Measurements from ENCODE around the gene METTL1.

METTL1 gene

DNA sequence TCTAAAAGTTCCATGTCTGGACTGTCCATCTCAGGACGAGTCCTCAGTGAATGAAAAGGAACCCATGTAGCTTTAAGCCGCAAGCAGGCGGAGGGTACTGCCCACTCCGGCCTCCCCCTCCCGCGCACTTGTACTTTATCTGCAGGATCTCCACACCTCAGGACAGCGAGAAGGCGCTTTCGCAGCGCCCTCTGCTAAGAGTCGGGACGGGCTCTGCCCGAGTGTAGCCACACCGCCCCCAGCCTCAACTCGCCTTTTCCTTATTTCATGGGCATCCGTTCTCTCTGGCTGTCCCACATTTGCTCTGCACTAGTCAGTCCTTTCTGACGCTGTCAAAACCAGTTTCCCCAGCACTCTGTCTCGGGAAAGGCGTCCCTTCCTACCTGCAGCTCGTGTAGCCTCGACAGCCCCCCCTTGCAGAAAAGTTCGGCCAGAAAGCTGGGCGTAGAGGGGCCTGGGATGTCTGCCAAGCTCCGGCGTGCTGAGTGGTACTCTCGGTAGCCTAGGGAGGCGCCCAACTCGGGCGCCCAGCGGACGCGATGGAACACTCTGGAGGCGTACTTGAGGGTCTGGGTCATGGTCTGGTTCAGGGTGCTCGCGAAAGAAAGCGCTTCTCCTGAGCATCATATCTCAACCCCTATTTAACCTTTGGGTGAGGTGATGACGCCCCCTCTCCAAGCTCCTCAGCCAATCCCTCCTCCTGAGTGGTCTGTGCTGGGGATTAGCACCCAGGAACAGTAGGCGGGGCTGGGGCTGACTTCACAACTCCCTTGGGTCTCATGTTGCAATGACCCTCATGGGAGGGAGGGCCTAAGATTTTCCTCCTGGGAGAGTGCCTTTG, 5.2 kb downstream of the METTL1 start, which contains the start of gene CYP27B1:
Gene CYP27B1, minus strand, starts transcription at position 615 of the 841 bp plus-strand sequence. Its CDS starts 37 bp downstream, at position 578.
- DNase-seq, result peak; percentile 44

DNA sequence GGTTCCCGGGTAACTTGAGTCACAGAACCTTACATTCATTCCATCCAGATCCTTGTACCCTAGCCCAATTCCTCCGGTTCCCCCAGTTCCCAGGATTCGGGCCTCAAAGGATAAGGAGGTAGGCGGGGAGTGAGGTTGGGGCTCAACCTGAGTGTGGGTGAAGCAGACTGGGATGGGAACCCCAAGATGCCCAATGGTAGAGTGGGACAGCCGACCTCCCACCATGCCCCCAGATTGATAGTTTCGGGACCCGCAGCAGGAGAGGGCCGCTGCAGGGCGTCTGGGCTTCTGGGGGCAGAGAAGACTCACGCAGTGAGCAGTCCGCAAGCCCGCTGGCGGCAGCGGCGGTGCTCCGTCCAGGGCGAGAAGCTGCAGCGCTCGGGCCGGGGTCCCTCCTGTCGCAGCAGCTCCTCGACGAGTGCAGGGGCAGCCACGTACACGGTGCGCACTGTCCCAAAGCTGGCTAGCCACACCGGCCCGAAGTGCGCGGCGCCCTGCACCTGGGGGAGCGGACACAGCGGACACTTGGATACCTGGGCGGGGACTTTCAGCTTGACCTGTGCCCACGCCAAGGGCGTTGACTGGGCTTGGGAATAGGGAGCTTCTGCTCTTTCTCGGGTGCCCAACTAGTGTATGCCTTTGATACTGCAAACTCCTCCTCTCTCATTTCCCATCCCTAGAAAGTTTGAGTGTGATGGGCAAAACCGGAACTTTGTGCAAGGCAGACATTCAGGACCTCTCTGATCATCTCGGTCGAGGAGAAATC, 6.0 kb downstream of the METTL1 start:
- no peak for DNase-seq

DNA sequence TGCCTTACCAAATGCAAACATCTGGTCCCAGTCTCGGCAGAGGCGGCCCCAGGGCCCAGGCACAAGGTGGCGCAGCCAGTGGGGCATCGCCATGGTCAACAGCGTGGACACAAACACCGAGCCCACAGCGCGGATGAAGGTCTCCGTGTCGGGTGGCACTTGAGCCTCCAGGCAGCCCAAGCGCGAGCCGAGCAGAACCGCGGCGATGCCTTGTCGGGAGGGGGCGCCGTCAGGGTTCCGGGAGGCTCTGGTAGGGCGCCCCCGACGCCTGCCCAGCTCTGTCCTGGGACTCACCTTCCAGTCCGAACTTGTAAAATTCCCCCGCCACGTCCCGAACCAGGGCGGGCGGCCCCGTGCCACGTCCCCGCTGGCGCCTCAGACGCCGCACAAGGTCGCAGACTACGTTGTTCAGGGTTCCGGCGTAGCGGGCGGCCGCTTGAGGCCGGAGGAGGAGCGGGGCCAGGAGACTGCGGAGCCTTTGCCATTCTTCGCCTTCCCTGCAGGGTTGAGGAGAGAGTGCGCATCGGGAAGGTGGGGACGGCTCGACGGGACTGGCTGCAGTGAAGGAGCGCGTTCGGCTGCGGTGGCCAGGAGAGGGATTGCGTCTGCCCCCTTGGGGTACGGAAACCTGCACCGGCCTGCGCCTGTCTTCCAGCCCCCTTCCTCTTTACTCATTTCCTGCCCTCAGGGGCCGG, 6.8 kb downstream of the METTL1 start:
- no peak for DNase-seq

DNA sequence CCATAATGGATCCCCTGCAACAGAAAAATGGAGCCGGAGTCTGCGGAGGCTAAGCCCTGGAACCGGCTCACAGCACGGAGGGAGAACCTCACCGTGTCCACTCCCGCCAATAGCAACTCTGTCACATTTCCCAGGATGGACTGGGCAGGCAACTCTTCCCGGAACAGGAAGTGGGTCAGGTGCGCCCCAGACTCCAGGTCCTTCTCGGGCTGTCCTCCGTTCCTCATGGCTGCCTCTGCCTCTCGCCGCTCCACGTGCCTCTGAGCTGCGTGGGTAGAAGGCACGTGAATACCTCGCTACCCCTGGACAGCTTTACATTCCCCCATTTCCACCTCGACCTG, 7.3 kb downstream of the METTL1 start:
- DNase-seq, result no peak

DNA sequence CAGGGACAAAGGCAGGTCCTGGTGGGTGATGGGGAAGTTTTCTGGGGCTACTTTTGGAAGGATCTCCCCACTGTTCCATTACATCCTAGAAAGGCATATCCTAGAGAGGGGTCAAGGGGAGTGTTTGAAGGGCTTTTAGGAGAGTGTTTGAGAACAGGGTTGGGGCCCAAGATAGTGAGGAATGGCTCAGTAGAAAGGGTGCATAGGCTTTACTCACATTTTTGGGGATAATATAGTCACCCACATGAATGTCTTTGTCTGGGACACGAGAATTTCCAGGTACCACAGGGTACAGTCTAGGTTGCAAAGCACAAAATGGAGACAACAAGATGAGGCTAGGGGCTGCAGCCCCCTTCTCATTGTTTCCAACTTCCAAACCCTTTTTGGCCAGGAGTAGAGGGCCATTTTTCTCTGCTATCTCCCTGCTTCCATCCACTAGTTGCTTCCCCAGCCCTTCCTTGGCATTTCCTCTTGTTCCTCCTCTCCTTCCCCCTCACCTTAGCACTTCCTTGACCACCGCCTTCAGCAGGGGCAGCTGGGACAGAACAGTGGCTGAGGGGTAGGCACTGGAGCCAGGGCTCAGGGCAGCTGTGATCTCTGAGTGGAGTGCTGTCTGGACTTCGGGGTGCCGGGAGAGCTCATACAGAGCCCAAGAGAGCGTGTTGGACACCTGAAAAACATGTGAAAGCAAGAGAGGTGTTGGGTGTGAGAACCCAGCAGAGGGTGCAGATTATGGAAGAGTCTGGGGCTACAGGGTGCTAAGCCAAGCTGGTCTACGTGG, 7.8 kb downstream of the METTL1 start:
- DNase-seq, result no peak

DNA sequence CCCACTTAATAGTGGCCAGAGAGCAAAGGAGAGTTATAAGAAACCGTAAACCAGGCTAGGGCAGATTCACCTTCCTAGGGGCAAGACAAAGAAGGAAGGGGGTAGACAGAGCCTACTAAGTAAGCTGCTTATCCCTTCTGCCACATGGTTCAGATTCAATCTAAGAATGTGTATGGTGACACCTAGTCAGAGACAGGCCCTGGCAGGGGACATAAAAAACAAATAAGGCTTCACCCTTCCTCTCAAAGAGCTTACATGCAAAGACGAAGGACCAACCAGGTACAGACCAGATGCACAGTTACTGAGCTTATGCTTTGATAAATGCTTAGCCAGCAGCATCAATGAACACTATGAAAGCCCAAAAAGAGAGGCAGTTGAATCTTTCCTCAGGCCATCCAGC, 9.4 kb downstream of the METTL1 start:
- no peak for DNase-seq

DNA sequence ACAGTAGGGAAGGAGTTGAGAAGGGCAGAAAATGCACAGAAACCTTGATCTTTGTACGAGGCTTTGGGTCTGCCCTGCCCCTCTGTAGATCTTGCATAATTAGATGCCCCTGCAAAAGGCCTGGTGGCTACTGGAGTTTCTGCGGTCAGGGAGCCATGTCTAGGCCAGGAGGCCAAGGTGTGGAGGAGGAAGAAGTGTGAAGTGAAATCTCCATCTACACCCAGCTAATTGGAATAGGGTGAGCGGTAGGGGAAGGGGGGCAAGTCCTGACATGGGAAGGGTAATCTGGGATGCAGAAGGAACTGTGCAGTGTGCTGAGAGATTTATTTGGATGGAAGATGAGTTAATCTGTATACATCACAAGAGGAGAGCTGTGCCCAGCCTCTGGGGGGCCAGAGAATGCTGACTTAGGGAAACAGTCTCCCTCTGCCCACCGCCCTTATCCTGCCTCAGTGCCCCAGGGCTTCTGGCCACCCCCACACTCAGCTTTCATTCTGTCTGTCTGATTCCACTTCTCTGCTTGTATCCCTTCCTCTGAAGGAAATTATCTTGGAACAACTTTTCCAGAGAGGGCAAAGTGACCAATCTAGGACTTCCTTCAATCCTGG, 10.4 kb downstream of the METTL1 start:
- no peak for DNase-seq

DNA sequence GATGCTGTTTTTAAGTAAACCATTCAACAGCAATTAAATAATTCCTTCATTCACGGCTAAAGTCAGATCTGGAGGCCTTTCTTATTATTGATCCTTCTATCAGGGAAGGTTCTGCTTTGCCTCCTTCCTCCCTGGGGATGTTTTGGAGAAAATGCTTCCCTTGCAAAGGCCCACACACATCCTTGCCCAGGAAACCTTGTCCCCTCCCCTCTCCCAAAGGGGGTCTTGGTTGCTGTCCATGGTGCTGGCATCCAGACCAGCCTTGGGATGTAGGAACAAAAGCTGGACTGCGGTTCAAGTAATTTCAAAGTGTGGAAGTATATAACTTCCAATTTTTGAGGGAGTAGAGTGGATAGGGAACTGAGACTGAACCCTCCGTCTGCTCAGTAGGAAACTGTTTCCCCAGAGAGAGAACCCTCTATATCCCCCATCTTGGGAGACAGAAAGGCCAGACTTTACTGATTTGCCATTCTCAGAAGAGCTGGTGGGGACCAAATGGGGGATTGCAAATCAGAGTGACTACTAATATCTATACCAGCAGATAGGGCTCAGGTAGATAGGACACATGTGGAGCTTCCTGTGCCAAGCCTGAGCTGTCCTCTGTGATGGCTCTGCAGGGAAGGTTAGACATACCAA, 11.4 kb downstream of the METTL1 start:
- no peak for DNase-seq

DNA sequence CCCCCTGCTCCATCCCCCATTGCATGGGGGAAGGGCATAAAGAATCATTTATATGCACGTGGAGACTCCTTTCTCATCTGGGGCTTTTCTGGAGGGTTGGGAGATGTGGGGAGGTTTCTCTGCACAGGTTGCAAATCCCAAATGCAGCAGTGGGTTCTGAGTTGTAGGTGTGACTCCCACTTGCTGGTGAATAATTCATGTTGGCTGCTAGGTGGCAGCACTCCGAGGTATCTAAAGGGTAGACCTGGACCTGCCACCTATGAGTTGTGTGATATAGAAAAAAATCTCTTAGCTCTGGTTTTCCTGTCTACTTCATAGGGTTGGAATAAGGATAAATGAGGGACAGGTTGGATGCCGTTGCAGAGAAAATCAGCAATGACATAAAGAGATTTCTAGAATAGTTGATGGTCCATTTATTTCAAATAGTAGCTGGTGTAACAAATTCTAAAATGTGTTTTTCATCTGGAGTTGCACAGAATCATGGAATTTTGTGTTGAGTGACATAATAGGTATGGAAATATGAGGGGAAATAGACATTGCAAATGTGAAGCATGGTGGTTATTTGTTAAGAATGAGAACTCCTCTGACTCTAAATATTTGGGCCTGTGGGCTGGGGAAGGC, 12.4 kb downstream of the METTL1 start:
- no peak for DNase-seq

DNA sequence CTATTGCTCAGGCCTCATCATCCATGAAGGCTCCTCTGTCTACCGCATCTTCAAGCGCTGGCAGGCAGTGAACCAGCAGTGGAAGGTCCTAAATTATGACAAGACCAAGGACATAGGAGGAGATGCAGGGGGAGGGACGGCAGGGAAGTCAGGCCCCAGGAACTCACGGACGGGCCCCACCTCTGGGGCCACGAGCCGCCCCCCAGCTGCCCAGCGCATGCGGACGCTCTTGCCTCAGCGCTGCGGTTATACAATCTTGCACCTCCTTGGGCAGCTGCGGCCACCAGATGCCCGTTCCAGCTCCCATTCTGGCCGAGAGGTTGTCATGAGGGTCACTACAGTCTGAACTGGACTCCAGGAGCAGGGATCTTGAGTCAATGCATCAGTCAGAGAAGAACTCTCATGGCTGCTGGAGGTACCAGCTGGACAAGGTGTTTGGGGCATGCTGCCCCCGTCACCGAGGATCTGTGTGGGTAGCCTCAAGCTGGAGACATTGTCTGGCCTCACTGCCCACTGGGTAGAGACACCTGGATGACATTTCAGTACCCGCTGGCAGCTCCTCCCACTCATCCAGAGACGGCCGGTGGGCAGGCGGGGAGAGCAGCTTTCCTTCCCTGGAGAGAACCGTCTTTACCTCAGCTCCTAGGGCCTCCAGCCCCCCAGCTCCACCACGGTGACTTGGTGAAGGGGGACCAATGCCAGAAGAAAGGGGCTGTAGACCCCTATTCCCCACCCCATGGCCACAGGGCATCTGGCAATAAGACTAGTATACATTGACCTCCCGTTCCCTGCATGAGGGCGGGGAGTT, 13.1 kb downstream of the METTL1 start:
- DNase-seq, result no peak

DNA sequence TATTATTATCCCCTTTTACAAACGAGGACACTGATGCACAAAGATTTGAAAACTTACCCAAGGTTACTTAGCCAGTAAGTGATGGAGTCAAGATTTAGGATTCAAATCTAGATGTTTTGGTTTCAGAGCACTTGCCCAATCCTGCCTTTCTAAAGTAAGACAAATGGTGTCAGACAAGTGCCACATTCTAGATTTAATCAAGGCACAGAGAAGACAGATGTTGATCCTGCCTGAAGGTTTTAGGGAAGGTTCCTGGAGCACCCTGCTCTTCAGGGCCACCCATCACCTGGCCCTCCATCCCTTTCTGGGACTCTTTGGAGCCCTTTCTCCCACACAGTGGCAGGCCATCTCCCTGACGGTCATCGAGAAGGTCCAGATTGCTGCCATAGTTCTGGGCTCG, 14.1 kb downstream of the METTL1 start:
- no peak for DNase-seq

DNA sequence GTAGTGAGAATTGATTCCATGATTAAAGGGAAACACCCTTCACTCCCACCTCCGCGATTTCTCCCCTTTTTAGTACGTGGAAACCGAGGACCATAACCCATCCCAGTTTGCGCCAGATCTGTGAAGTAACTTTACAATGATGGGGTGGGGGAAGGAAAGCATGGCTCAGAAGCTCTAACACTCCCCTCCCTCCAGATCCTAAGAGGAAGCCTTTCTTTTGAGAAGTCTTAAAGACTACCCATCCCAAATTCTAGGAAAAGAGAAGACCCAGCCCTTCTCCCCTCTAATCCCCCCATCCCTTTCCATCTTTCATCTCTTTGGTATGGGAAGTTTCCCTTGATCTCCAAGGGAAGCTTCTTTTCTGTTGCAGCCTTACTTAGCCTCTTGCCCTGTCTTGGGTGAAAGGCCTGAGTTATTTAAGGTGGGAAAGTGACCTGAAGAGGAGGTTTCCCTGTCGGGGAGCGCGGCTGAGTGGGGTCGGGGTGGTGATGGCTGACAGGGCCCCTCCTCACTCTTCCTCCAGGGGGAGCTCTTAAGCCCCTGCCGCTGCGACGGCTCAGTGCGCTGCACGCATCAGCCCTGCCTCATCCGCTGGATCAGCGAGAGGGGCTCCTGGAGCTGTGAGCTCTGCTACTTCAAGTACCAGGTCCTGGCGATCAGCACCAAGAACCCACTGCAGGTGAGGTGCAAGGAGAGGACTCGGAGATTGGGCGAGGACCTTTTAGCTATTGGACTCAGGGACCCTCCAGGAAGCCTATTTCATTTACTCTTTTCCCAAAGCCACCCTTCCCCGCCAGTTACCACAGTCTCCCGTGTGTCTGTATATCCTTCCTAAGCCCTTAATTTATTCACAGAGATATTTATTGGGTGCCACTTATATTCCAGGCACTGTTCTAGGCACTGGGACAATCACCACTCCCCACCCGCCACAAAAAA, 15.2 kb downstream of the METTL1 start:
- no peak for DNase-seq

DNA sequence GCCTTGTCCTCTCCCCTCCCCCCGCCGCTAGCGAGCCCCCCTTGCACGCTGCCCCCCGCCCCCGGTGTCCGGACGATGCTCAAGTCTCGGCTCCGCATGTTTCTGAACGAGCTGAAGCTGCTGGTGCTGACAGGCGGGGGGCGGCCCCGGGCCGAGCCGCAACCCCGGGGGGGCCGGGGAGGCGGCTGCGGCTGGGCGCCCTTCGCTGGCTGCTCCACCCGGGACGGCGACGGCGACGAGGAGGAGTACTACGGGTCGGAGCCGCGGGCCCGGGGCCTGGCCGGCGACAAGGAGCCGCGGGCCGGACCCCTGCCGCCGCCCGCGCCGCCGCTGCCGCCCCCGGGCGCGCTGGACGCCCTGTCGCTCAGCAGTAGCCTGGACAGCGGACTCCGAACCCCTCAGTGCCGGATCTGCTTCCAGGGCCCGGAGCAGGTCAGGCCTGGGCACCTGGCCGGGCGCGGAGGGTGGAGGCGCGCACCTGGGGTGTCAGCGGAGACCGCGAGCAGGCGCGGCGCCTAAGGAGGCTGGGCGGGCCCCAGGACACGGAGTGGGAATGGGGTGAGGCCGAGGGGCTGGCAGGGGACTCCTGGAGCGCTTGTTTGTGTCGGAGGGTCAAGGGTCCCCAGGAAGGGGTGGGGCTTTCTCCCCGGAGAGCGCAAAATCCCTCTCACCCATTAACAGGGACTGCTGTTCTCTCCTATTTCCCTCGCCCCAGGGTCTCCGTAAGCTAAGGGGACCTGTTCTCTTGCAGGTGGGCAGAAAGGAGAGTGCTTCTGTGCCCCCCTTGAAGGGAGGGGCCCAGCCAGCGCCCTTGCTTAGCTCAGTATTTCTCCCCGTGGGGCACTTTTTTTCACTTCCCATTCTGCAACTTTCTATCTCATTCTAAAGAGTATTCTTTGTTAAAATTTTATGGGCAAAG, 16.2 kb downstream of the METTL1 start:
- DNase-seq, result no peak

DNA sequence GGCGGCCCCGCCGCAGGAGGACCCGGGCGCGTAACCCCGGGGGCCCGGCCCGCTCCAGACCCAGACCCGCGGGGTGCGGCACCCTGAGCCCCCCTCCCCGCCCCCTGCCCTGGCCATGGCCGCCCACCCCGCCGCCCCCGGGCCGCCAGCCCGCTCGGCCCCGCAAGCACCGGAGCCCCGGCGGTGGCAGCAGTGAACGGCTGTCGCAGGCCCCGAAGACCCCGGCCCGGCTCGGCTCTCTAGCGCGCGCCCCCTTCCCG, 16.8 kb downstream of the METTL1 start:
- DNase-seq, result no peak

DNA sequence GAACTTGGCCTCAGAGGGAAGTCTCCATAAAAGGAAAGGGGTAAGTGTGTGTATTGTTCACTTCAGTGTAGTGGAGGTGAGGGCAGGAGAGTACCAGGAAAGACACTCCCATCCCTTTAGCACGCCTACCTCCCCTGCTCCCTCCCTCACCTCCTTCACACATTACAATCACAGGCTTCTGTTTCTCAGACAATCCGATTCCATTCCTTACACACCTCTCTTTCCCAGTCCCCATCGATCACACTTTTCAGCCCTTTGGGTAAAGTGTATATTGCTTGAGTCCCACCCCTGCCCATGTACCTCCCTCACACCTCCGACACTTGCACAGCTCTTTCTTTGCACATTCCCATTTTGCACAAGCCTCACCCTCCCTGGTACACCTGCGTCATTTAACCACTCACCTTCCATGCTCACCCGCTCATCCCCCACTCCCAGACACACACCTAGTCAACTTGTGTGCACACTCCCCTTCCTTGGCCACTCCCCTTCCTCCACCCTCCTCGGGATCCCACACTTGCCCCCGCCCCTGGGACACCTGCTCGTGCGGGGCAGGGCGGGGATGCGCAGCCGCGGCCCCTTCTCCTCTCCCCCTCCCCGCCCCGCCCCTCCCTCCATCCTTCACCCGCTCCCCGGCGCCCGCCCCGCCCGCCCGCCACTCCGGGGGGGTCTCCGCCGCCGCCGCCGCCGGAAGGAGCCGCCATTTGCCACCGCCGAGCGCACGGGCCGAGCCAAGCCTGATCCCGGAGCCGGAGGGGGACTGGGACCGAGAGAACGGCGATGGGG, 17.3 kb downstream of the METTL1 start, which contains the start of gene MARCHF9:
Gene MARCHF9, plus strand, starts transcription at position 693 of the 783 bp plus-strand sequence. CDS start 426 bp downstream, outside the sequence.
- DNase-seq, result peak; percentile 49

DNA sequence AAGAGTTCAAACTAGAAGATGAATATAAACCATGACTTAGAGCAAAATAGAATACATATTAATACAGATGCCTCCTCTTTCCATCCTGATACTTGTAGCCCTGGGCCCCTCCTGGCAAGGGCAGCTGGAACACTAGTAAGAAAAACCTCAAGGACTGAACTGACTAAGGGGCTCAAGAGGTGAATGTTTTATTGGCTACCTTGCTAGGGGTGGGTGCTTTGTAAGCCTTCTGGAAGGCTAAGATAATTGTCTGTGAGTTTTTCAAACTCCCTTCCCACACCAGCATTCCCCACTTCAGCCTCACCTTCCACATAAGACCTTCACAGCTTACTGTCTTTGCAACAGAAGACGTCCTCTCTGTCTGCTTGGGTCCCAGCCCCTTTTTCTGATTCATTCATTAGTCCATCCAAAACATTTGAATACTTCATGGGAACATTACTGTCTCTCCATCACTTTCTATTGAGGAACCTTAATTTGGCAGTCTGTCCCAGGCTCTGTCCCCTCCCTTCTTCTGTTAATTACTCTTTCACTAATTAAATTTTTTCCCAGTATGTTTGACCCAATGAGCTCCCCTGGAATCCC, 18.1 kb downstream of the METTL1 start:
- DNase-seq, result no peak

DNA sequence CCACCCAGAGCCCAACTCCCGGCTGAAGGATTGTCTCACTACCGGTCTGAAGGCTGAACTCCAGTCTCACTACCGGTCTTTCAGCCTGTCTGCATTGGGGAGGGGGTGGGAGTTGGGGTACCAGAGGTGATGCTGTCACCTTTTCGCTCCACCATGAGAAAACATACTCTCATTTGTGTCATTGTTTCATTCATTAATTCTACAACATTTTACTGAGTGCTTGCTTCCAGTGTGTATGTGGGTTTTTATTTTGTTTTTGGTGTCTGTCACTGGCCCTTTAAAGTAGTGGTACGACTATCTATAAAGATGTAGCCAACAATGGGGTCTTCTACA, 19.3 kb downstream of the METTL1 start:
- no peak for DNase-seq
